ENCODE measurements around the gene CFAP61. TPM values are rescaled to one million over a fixed set of nuclear protein-coding genes. Genes with fewer than 3 reads are reported as not detected.

Gene CFAP61
- polyA plus RNA-seq, 1 experiment: not detected

DNA sequence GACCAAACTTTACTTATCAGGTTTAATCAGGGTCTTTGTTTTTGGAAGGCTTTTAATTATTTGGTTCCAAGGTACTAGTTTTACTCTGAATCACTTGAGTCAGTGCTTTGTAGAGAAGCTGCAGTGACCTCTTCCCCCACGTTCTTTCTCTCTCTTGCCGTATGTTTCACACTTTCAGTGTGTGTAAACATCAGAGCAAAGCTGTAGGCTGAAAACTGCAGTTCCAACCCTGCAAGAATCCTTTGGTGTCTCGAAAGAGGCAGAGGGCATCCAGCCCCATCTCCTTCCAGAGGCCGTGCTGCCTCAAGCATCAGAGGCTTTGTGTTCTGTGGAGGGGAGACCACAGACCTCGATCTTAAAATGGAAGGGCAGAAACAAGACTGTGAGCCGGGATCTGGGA lies 42.1 kb downstream of the CFAP61 start:
- Histone ChIP-seq H3K36me3 (ENCODE audit: control insufficient read depth, insufficient read depth, low read length) (no peaks in the 10 kb centered on the region), H3K27me3 (ENCODE audit: control insufficient read depth, insufficient read depth, low read length) (no peaks in the 10 kb centered on the region), H3K4me3 (ENCODE audit: low read depth, low read length) (no peak overlapping the region)
- ChIA-PET CTCF (interaction anchor here (1.1 kb wide), 1 partner anchor 502 kb away, joined by 3 read pairs; no protein-coding TSS in a partner anchor), POLR2A (no interaction called here)
- no peak for DNase-seq (ENCODE audit: low read depth)
- TF ChIP-seq, protein P1, sequence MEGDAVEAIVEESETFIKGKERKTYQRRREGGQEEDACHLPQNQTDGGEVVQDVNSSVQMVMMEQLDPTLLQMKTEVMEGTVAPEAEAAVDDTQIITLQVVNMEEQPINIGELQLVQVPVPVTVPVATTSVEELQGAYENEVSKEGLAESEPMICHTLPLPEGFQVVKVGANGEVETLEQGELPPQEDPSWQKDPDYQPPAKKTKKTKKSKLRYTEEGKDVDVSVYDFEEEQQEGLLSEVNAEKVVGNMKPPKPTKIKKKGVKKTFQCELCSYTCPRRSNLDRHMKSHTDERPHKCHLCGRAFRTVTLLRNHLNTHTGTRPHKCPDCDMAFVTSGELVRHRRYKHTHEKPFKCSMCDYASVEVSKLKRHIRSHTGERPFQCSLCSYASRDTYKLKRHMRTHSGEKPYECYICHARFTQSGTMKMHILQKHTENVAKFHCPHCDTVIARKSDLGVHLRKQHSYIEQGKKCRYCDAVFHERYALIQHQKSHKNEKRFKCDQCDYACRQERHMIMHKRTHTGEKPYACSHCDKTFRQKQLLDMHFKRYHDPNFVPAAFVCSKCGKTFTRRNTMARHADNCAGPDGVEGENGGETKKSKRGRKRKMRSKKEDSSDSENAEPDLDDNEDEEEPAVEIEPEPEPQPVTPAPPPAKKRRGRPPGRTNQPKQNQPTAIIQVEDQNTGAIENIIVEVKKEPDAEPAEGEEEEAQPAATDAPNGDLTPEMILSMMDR (IDR thresholded peaks at IDR 0.05; ENCODE audit: insufficient read depth, low read depth, low read length): no peak

DNA sequence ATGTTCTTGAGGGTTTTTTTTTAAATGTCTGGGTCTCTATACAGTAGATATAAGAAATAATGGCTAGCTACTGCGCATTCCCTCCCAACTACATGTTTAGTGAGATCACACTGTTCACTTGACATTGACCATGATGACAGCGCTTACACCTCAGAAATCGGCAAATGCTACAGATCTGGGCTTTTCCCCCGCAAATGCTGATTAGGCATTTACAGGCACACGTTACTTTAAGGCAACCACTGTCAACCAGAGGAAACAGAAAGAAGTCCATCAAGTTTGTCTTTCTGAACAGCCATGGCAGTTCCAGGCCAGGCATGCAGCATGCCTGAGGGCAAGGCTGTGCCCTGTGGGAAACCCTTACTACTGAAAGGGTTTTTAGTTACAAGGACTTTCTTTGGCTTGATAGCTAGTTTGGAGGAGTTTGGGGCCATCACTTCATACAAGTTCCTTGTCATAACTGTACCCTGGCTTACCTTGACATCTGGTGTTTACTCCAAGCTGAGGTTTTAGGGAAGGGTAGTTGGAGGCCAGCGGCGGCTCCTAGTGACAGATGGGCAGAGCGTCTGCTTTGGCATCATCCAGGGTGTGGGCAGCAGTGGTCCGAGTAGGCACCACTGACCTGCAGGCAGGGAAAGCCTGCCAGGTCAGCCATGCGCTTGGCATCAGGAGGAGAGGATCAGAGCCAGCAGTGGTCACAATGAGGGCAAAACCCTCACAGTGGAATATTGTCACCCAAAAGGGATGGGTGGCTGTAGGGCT lies 43.0 kb downstream of the CFAP61 start:
- TF ChIP-seq, protein P1 (IDR thresholded peaks at IDR 0.05; ENCODE audit: insufficient read depth, low read depth, low read length): no peak
- Histone ChIP-seq H3K4me3 (ENCODE audit: low read depth, low read length) (no peak overlapping the region), H3K36me3 (ENCODE audit: control insufficient read depth, insufficient read depth, low read length) (no peaks in the 10 kb centered on the region), H3K27me3 (ENCODE audit: control insufficient read depth, insufficient read depth, low read length) (no peaks in the 10 kb centered on the region; the same call in 1 of the 2 replicates)
- ChIA-PET POLR2A (no interaction called here), CTCF (no interaction called here)
- no peak for DNase-seq (ENCODE audit: low read depth)

DNA sequence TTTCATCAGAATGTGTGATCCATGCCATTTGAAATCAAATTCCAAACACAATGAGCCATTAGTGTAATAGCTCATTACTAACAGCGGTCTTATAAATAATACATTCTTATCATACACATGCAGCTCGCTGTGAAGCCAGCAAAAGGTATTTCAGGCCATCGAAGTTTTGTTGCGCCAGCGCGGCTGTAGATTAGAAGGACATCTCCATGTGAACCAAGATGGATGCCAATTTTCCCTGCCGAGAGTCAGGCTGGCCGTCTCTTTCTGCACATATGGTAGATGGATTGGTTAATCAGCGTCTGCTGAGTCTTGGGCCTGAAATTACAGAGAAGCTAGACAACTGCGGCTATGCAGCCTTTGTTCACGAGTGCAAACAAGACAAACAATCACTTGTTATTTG lies 44.1 kb downstream of the CFAP61 start:
- CTCF ChIA-PET: interaction anchor here (0.6 to 1.5 kb wide), 2 partner anchors 13 to 89 kb away, joined by 3 read pairs; no protein-coding TSS in a partner anchor
- no peaks in the 10 kb centered on the region; the same call in 1 of the 2 replicates for H3K27me3 ChIP-seq (ENCODE audit: control insufficient read depth, insufficient read depth, low read length)
- TF ChIP-seq, protein P1 (IDR thresholded peaks at IDR 0.05; ENCODE audit: insufficient read depth, low read depth, low read length): no peak
- POLR2A ChIA-PET: no interaction called here
- no peaks in the 10 kb centered on the region for H3K36me3 ChIP-seq (ENCODE audit: control insufficient read depth, insufficient read depth, low read length)
- H3K4me3 ChIP-seq (ENCODE audit: low read depth, low read length): no peak overlapping the region
- no peak for DNase-seq (ENCODE audit: low read depth)

DNA sequence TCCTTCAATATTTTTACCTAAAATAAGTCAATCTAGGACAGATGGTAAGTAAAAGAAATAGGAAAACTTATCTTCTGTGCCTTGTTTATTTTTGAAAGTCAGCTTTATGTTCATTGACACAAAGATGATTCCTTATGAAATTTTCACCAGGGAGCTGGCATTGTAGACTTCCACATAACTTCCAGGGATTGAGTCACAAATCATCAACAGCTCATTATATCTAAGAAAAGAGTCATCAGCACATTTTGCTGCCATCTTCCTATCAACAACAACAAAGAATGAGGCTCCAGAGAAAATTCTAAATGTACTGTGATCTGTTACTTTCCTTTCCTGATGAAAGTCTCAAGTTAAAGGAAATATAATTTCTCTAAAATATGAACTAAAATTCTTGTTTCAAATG lies 48.5 kb downstream of the CFAP61 start:
- H3K27me3 ChIP-seq (ENCODE audit: control insufficient read depth, insufficient read depth, low read length): no peaks in the 10 kb centered on the region; the same call in 1 of the 2 replicates
- ChIA-PET POLR2A (no interaction called here), CTCF (no interaction called here)
- TF ChIP-seq, protein P1 (IDR thresholded peaks at IDR 0.05; ENCODE audit: insufficient read depth, low read depth, low read length): no peak
- no peak overlapping the region for H3K4me3 ChIP-seq (ENCODE audit: low read depth, low read length)
- no peak for DNase-seq (ENCODE audit: low read depth)
- H3K36me3 ChIP-seq (ENCODE audit: control insufficient read depth, insufficient read depth, low read length): no peaks in the 10 kb centered on the region

DNA sequence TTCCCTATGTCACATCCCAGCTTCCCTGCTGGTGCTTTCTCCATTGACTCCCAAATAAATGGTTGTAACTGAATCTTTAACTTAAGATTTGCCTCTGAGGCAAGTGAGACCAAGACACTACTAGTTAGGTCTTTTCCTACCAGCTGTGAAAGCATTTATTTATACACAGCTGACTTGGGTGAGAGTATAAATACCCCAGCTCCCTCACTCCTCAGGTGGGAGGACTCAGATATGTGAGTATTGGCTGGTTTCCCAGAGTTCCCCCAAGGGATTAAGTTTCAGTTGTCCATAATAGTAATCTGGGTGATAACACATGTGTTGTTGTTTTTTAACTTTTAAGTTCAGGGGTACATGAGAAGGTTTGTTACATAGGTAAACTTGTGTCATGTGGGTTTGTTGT lies 49.8 kb downstream of the CFAP61 start:
- CTCF ChIA-PET: interaction anchor here (0.6 kb wide), 1 partner anchor 61 kb away, joined by 4 read pairs; no protein-coding TSS in a partner anchor
- POLR2A ChIA-PET: no interaction called here
- TF ChIP-seq, protein P1 (IDR thresholded peaks at IDR 0.05; ENCODE audit: insufficient read depth, low read depth, low read length): no peak
- no peaks in the 10 kb centered on the region; the same call in 1 of the 2 replicates for H3K27me3 ChIP-seq (ENCODE audit: control insufficient read depth, insufficient read depth, low read length)
- no peaks in the 10 kb centered on the region for H3K36me3 ChIP-seq (ENCODE audit: control insufficient read depth, insufficient read depth, low read length)
- no peak overlapping the region for H3K4me3 ChIP-seq (ENCODE audit: low read depth, low read length)
- DNase-seq (ENCODE audit: low read depth): no peak

Measured in BJ (cell line).